OCI-M1 (cell line): ENCODE results near the gene MYPN.
"Not testable (repeated sequence)": the region's sequence is repeated elsewhere in the genome, so short reads cannot be mapped to it uniquely, and the experiment has no call there.

ENCODE experiments used
- DNase-seq: peaks from one replicate; lab custom pipeline; 2025; lab: John Stamatoyannopoulos, UW

Gene MYPN

DNA sequence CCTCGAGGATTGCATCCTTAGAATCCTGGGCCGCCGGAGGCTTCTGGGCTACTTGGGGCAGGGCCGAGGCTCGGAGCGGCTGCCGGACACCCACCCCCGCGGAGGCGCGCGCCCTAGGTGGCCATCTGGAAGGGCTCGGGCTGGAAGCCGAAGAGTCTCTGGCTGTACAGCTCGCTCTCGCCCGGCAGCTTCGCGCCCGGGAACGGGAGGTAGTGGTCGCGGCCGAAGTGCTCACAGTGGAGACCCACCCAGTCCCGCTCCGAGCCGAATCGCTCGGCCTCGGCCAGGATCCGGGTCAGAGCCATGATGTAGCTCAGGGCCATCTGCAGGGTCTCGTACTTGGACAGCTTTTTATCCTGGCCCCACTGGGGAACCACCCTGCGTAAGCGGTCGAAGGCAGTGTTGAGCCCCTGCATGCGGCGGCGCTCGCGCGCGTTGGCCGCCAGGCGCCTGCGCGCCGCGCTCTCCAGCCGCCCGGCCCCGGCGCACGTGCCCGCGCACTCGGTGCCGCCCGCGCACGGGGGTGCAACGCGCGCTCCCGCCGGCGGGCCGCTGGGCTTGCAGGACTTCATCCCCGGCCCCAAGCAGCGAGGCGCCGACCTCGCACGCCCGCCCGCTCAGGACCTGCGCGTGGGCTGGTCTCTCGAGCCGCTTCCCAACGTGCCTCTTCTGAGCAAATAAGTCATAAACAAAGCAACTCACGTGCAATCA is 122.0 kb downstream of the MYPN start:
- no peak for DNase-seq

DNA sequence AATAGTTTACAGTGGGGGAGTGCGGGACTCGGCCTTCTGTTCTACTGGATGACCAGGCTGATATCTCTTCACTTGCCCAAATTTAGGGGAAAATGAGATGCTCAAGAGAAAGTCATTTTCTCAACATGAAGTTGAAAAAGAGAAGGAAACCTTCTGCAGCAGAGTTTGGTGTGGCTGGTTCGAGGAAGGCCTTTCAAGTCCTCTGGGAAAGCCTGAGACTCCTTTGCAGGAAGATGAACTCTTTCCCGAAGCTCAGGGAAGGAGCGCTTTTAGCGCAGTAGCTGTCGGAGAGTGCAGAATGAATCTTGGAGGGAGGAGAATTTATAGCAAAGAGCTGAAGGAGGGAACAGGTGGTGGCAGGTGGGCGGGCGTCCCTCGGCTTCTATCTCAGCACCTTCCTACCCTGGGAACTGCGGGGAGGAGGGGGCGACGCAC is 122.5 kb downstream of the MYPN start, which contains the start of gene ATOH7:
TSS of gene ATOH7 (minus strand) at position 297 of the 435 bp plus-strand sequence. CDS start 436 bp downstream, outside the sequence.
- DNase-seq = no peak

DNA sequence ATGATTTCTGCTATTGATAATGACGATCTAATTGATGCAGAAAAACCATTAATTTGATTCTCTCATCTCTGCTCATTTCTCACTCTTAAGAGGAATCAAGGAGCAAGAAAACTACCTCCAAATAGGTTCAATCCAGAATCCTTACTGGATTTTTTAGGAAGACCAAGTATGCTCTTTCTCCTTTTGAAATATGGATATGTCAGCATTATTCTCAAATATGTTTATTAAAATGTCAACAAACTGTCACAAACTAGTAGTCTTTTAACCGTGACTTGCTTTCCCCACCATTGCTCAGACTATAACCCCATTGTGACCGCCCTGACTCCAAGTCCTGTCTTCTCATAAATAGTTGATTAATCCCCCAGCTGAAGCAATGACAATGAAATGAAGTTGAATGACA is 123.8 kb downstream of the MYPN start:
- no peak for DNase-seq

DNA sequence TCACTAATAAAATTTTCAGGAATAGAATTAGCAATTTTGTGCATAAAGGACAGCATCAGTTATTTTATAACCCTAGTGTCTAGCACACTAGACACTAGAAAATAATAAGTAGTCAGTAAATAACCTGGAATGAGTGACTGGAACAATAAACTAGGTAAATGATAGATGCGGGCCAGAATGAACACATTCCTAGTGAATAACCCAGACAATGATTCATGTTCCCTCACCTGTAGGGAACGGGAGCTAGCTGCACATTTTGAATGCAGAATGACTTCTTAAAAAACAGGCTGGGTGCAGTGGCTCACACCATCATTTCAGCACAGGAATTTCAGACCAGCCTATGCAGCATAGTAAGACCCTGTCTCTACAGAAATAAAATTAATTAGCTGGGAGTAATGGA is 125.8 kb downstream of the MYPN start:
- DNase-seq = no peak

- no peak for DNase-seq
Observed at GRCh38 chr10:68235581-68235980, 126.3 kb downstream of the MYPN start.

DNA sequence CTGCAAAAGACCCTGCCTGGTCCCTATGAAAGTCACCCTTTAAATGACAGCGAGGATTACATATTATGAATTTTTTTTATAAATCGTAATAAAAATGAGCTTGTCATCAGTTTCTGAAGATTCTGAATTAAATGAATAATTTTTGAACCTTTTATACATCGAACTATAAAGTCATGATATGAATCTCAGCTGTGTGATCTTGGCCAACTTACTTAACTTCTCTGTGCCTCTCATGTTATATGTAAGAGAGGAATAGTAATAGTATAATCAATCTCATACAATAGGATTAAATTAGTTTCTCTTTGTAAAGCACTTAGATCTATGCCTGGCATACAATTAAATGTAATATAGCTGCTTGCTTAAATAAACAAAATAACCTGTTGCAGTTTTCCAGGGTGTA is 127.9 kb downstream of the MYPN start:
- no peak for DNase-seq

DNA sequence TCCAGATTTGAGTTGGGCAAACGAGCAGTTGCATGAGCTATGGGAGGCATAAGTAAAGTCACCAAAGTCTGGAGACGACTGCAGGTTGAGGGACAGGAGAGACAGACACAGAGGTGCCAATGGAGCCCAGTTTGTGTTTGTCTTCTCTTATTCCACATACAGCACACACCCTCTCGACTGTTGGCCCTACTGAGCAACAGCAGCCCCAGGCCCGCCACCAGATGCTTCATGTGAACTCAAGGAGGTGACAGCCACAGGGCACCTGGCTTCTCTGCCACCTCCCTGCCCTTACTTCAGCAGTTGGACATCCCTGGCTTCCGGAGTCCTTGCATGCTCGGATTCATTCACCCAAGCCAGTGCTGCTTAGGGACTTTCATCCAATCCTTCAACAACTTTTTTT is 129.1 kb downstream of the MYPN start:
- DNase-seq = no peak

GRCh38 chr10:68239069-68239468 is 129.8 kb downstream of the MYPN start:
- DNase-seq = no peak

DNA sequence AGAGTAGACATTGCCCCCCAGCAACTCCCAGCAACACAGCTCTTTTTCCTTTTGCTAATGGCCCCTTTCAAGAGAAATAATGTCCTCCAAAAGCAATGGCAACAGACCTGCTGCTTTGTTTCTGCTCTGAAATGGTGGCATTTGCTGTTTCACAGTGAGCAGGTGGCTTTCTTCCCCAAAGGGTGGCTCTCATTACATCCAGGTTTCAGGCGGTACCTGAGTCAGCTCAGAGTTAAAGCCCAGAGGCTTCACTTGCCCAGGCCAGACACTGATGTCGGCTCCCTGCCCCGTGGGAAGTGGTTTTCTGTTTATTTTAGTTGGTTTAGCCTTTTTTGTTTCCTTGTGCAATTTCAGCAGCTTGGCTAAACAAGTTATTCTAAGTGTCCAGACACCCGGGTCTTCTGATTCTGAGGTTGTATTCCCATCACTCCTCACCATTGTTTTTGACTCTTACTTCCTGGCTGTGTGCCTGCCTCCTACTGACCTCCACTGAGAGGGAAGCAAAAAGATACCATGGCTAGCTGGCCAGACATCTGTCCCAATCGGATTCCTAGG is 130.4 kb downstream of the MYPN start:
- DNase-seq = no peak

- DNase-seq = no peak
Observed at GRCh38 chr10:68242051-68242450, 132.8 kb downstream of the MYPN start.

DNA sequence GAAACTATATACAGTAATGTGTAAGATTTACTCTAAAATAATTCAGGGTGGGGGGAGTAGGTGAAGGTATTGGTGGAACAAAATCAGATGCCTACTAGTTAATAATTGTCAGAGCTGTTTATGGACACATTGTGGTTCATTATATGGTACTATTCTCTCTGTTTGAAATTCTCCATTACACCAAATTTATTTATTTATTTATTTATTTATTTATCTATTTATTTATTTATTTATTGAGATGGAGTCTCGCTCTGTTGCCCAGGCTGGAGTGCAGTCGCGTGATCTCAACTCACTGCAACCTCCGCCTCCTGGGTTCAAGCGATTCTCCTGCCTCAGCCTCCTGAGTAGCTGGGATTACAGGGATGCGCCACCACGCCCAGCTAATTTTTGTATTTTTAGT is 137.1 kb downstream of the MYPN start:
- not testable (repeated sequence) for DNase-seq

- no peak for DNase-seq
Observed at GRCh38 chr10:68247931-68248330, 138.6 kb downstream of the MYPN start.

- DNase-seq = no peak
Observed at GRCh38 chr10:68249297-68249696, 140.0 kb downstream of the MYPN start.

- DNase-seq = no peak
Observed at GRCh38 chr10:68251151-68251550, 141.9 kb downstream of the MYPN start.

DNA sequence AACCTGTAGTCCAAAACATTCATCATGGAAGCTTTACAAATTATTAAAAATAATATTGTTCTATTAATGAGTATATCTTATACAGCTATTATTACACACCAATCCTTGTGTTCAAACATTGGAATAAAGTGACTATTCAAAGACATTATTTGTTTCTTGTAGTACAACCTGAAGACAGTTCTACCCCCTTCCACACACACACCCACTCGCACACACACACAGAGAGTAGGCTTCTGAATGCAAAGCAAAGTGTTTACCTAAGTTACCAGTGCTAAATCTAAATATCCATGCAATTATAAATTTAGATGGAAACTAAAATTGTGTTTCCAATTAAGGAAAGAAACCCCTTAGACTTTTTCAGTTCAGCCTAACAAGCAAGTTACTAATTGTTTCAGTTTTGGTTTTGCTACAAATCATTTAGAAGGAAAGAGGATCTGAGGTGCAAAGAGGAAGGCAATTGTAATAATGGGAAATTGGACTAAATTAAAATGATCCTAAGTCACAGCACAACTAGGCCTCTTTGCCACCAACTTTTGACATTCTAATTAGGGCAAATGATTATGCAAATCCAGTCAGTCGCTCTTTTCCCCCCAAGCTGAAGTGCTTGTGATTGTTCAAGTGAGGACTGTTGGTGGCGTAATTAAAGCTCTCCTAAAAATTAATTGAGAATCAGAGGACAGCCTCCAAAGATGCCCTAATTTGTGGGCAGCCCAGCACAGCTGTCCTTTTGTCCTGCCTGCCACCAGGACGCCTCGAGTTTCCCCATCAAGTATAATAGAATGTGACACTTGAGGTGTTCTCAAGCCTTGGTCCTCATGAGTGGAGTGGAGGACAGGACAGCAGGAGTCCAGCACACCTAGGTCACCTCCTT is 142.6 kb downstream of the MYPN start:
- DNase-seq = no peak

GRCh38 chr10:68253346-68253745 is 144.1 kb downstream of the MYPN start:
- DNase-seq = no peak

- no peak for DNase-seq
Observed at GRCh38 chr10:68261132-68261856, 152.0 kb downstream of the MYPN start.
